CD4-positive, alpha-beta memory T cell (primary cell): Measurements from ENCODE around the gene PFKFB3. TPM values are rescaled to one million over a fixed set of nuclear protein-coding genes. Genes with fewer than 3 reads are reported as not detected.

Experiments used
- CTCF ChIA-PET: fragments of 350-600 bp; sonication (Branson Sonifier 250); formaldehyde crosslinking; loops from one replicate; lab custom pipeline; 2021; ENCODE audit warnings: inconsistent platforms; ENCODE audit not compliant: partially characterized antibody; lab: Charles Lee
- POLR2A ChIA-PET: fragments of 350-600 bp; sonication (Branson Sonifier 250); formaldehyde crosslinking; loops from one replicate; lab custom pipeline; 2021; ENCODE audit not compliant: partially characterized antibody; lab: Charles Lee
- DNase-seq, 5 donors: peaks; one replicate each; pipeline versions ENCODE4 v3.0.0 to v3.0.0-alpha.2; 2020 to 2022; ENCODE audit warnings: mixed read lengths in 1 of 5
- H3K27ac ChIP-seq: one replicate; pipeline ENCODE4 v1.7.0; 2013; ENCODE audit warnings: low read depth, low read length
- H3K27me3 ChIP-seq: 2 replicates; pipeline ENCODE4 v1.7.0; 2013; ENCODE audit warnings: mild to moderate bottlenecking, low read length, moderate library complexity; ENCODE audit not compliant: insufficient read depth
- H3K36me3 ChIP-seq: 2 replicates; pipeline ENCODE4 v1.7.0; 2013; ENCODE audit warnings: mild to moderate bottlenecking, low read length, moderate library complexity; ENCODE audit not compliant: insufficient read depth
- H3K4me1 ChIP-seq: 2 replicates; pipeline ENCODE4 v1.7.0; 2013; ENCODE audit warnings: mild to moderate bottlenecking, low read length, moderate library complexity; ENCODE audit not compliant: insufficient read depth
- H3K4me3 ChIP-seq, 2 donors: one replicate each; pipeline ENCODE4 v1.7.0; 2013; ENCODE audit warnings: low read length in 2 of 2, mild to moderate bottlenecking in 1 of 2
- H3K9me3 ChIP-seq, 2 donors: one replicate each; pipeline ENCODE4 v1.7.0; 2013; ENCODE audit warnings: low read length in 2 of 2, control low read depth in 1 of 2; ENCODE audit not compliant: control insufficient read depth in 1 of 2
- H3K27ac Mint-ChIP-seq, 7 donors: one replicate each; pipeline ENCODE4 v1.8.0; 2020 to 2021; ENCODE audit warnings: mixed read lengths in 7 of 7, mild to moderate bottlenecking in 6 of 7, inconsistent platforms in 3 of 7, moderate library complexity in 3 of 7
- H3K27me3 Mint-ChIP-seq, 2 donors: one replicate each; pipeline ENCODE4 v1.8.0; 2020 to 2021; ENCODE audit warnings: mixed read lengths in 2 of 2
- H3K36me3 Mint-ChIP-seq, 2 donors: one replicate each; pipeline ENCODE4 v1.8.0; 2020 to 2021; ENCODE audit warnings: mixed read lengths in 2 of 2, inconsistent platforms in 1 of 2, mild to moderate bottlenecking in 1 of 2
- H3K4me1 Mint-ChIP-seq, 4 donors: one replicate each; pipeline ENCODE4 v1.8.0; 2020 to 2021; ENCODE audit warnings: mixed read lengths in 4 of 4, mild to moderate bottlenecking in 1 of 4
- H3K4me3 Mint-ChIP-seq, 8 donors: one replicate each; pipeline ENCODE4 v1.8.0; 2020 to 2021; ENCODE audit warnings: mixed read lengths in 8 of 8, mild to moderate bottlenecking in 7 of 8, moderate library complexity in 6 of 8, inconsistent platforms in 3 of 8
- H3K9me3 Mint-ChIP-seq, 8 donors: one replicate each; pipeline ENCODE4 v1.8.0; 2020 to 2021; ENCODE audit warnings: mixed read lengths in 8 of 8, mild to moderate bottlenecking in 5 of 8, inconsistent platforms in 3 of 8, moderate library complexity in 1 of 8
- intact Hi-C: fragments of 100-400 bp; cut with micrococcal nuclease; formaldehyde crosslinking; loops from one replicate; pipeline ENCODE4 v1.15.1; 2023
- polyA plus RNA-seq, 2 donors: library from polyadenylated mRNA; unstranded; fragments of 300-500 nt; fragmentation: Illumina TruSeq; gene quantifications; one replicate each; pipeline ENCODE4 v1.2.3, GENCODE V29; 2021
- total RNA-seq, 2 experiments: library from RNA; stranded (reverse); gene quantifications; one replicate each; pipeline ENCODE4 v1.2.3, GENCODE V29; 2021

PFKFB3 gene
- total and polyA plus RNA-seq, 4 experiments from 2014 or later, result 11.8 to 67.1 (median 35.9) TPM

DNA sequence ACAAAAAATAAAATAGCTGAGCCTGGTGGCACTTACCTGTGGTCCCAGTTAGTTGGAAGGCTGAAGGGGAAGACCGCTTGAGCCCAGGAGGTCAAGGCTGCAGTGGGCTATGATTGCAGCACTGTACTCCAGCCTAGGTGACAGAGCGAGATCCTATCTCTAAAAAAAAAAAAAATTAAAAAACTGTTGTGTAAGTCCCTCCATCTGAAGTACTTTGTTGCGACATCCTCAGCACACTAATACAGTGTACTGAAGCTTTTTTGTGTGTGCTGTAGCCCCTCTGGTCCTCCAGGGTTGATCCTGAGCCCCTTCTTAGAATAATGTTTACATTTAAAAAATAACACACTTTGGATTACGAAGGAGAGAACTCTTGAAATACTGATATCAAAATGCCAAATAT is 71.3 kb downstream of the PFKFB3 start:
- no peaks in the 10 kb centered on the region for H3K27me3 ChIP-seq
- H3K9me3 Mint-ChIP-seq, result peaks cover 0 to 3% (median 0%) of the 10 kb centered on the region in 8 donors
- POLR2A ChIA-PET, result interaction anchor here (2.5 kb wide), 1 partner anchor 128 kb away, joined by 12 read pairs; no protein-coding TSS in a partner anchor
- no peak overlapping the region for H3K27ac ChIP-seq
- intact Hi-C loops, result no loop called here
- H3K27ac Mint-ChIP-seq, result peak overlapping the region; percentile 57 to 96 (median 89)
- H3K4me3 Mint-ChIP-seq, result peak overlapping the region in 2 of 8 donors; percentile 7 to 9
- H3K4me1 Mint-ChIP-seq, result peaks cover 32 to 54% (median 41%) of the 10 kb centered on the region in 4 donors
- H3K36me3 ChIP-seq, result no peaks in the 10 kb centered on the region
- H3K4me3 ChIP-seq, result no peak overlapping the region
- no peak for DNase-seq
- H3K36me3 Mint-ChIP-seq, result no peaks in the 10 kb centered on the region
- CTCF ChIA-PET, result interaction anchor here (2.5 to 3.5 kb wide), 2 partner anchors 72 to 127 kb away, joined by 12 to 21 read pairs; partner anchors contain the start of gene PFKFB3
- H3K9me3 ChIP-seq, result no peaks in the 10 kb centered on the region
- H3K4me1 ChIP-seq, result peaks cover 49% of the 10 kb centered on the region
- no peaks in the 10 kb centered on the region for H3K27me3 Mint-ChIP-seq

DNA sequence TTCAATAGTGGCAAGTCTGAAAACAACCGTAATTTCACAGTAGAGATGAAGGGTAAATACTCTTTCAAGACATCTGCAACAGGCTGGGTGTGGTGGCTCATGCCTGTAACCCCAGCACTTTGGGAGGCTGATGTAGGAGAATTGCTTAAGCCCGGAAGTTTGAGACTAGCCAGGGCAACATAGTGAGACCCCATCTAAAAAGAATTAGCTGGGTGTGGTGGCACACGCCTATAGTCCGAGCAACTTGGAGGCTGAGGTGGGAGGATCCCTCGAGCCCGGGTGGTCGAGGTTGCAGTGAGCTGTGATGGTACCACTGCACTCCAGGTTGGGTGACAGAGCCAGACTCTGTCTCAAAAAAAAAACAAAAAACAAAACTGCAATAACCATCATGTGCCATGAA is 71.8 kb downstream of the PFKFB3 start:
- CTCF ChIA-PET, result interaction anchor here (0.8 to 3.5 kb wide), 6 partner anchors 12 to 127 kb away, joined by 3 to 21 read pairs (median 4); partner anchors contain the start of gene PFKFB3
- H3K4me3 Mint-ChIP-seq, result peak overlapping the region in 3 of 8 donors; percentile 8 to 82 (median 9)
- H3K9me3 Mint-ChIP-seq, result peaks cover 0 to 3% (median 0%) of the 10 kb centered on the region in 8 donors
- H3K4me1 Mint-ChIP-seq, result peaks cover 30 to 54% (median 39%) of the 10 kb centered on the region in 4 donors
- POLR2A ChIA-PET, result interaction anchor here (0.6 to 2.5 kb wide), 11 partner anchors 12 to 384 kb away, joined by 3 to 25 read pairs (median 6); partner anchors contain the start of genes FBH1 and PFKFB3
- H3K4me3 ChIP-seq, result no peak overlapping the region
- H3K4me1 ChIP-seq, result peaks cover 45% of the 10 kb centered on the region
- intact Hi-C loops, result no loop called here
- no peak for DNase-seq
- H3K9me3 ChIP-seq, result no peaks in the 10 kb centered on the region
- no peaks in the 10 kb centered on the region for H3K27me3 Mint-ChIP-seq
- H3K36me3 Mint-ChIP-seq, result no peaks in the 10 kb centered on the region
- H3K27me3 ChIP-seq, result no peaks in the 10 kb centered on the region
- H3K36me3 ChIP-seq, result no peaks in the 10 kb centered on the region
- H3K27ac ChIP-seq, result peak overlapping the region; percentile 59
- H3K27ac Mint-ChIP-seq, result peak overlapping the region; percentile 55 to 97 (median 93)

GRCh38 chr10:6275022-6275997 is 72.6 kb downstream of the PFKFB3 start:
- Histone ChIP-seq H3K4me3 (peak overlapping the region in 1 of 2 donors; percentile 26), H3K27me3 (no peaks in the 10 kb centered on the region), H3K4me1 (peaks cover 40% of the 10 kb centered on the region), H3K9me3 (no peaks in the 10 kb centered on the region), H3K27ac (peak overlapping the region; percentile 59), H3K36me3 (no peaks in the 10 kb centered on the region)
- peak; percentile 81 to 98 (median 86) for DNase-seq
- CTCF ChIA-PET, result interaction anchor here (0.8 to 3.5 kb wide), 11 partner anchors 12 to 132 kb away, joined by 3 to 21 read pairs (median 4); partner anchors contain the start of gene PFKFB3
- Mint-ChIP-seq H3K36me3 (no peaks in the 10 kb centered on the region), H3K9me3 (peaks cover 0 to 3% (median 0%) of the 10 kb centered on the region in 8 donors), H3K27me3 (no peaks in the 10 kb centered on the region), H3K4me3 (peak overlapping the region; percentile 63 to 87 (median 78)), H3K27ac (peak overlapping the region; percentile 91 to 98 (median 94)), H3K4me1 (peaks cover 26 to 52% (median 37%) of the 10 kb centered on the region in 4 donors)
- intact Hi-C loops, result no loop called here
- POLR2A ChIA-PET, result interaction anchor here (0.6 to 2.5 kb wide), 18 partner anchors 9 to 385 kb away, joined by 3 to 25 read pairs (median 5); partner anchors contain the start of genes FBH1 and PFKFB3

GRCh38 chr10:6276356-6276755 is 73.6 kb downstream of the PFKFB3 start:
- Mint-ChIP-seq H3K27me3 (no peaks in the 10 kb centered on the region), H3K36me3 (no peaks in the 10 kb centered on the region), H3K9me3 (peaks cover 0 to 2% (median 0%) of the 10 kb centered on the region in 8 donors), H3K4me1 (peaks cover 22 to 49% (median 32%) of the 10 kb centered on the region in 4 donors), H3K27ac (peak overlapping the region in 4 of 7 donors; percentile 29 to 96 (median 92)), H3K4me3 (no peak overlapping the region)
- ChIA-PET CTCF (interaction anchor here (1.4 to 3.5 kb wide), 2 partner anchors 11 to 125 kb away, joined by 3 to 21 read pairs; no protein-coding TSS in a partner anchor), POLR2A (interaction anchor here (0.7 to 2.1 kb wide), 2 partner anchors 70 to 109 kb away, joined by 3 to 6 read pairs; no protein-coding TSS in a partner anchor)
- no peak overlapping the region for H3K27ac ChIP-seq
- H3K27me3 ChIP-seq, result no peaks in the 10 kb centered on the region
- H3K4me3 ChIP-seq, result no peak overlapping the region
- no peak for DNase-seq
- no peaks in the 10 kb centered on the region for H3K9me3 ChIP-seq
- no peaks in the 10 kb centered on the region for H3K36me3 ChIP-seq
- peaks cover 35% of the 10 kb centered on the region for H3K4me1 ChIP-seq
- intact Hi-C loops, result no loop called here

DNA sequence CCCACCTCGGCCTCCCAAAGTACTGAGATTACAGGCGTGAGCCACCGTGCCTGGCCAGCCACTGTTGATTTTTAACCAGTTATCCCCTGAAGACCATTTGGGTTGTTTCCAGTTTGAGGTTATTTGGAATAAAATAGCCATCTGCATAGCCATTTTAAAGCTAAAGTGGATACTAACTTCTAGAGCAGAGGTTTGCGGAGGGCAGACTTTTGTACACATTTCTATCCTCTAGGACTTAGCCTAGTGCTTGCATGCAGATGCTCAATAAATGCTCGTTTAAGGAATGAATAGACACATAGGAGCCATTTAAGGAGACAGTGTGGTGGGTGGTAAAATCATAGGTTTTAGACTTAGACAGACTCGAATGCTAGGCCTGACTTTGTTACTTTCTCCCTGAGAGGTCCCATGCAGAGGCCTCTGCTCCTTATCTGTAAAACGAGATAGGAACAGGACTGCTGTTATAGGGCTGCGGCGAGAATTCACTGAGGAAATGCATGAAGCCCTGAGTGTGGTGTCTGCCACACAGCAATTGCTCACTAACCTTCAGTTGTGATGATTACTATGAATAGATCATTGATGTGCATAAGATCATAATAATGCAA is 75.9 kb downstream of the PFKFB3 start:
- H3K4me1 ChIP-seq, result peaks cover 27% of the 10 kb centered on the region
- H3K36me3 Mint-ChIP-seq, result peaks cover 0 to 4% of the 10 kb centered on the region in 2 donors
- CTCF ChIA-PET, result no interaction called here
- intact Hi-C loops, result no loop called here
- H3K27me3 ChIP-seq, result no peaks in the 10 kb centered on the region
- POLR2A ChIA-PET, result no interaction called here
- no peaks in the 10 kb centered on the region for H3K36me3 ChIP-seq
- no peaks in the 10 kb centered on the region for H3K9me3 ChIP-seq
- H3K27ac ChIP-seq, result no peak overlapping the region
- no peaks in the 10 kb centered on the region for H3K27me3 Mint-ChIP-seq
- peaks cover 15 to 42% (median 26%) of the 10 kb centered on the region in 4 donors for H3K4me1 Mint-ChIP-seq
- no peak overlapping the region for H3K4me3 Mint-ChIP-seq
- peak overlapping the region in 1 of 7 donors; percentile 9 for H3K27ac Mint-ChIP-seq
- peaks cover 0 to 2% (median 0%) of the 10 kb centered on the region in 8 donors for H3K9me3 Mint-ChIP-seq
- no peak overlapping the region for H3K4me3 ChIP-seq
- no peak for DNase-seq

- CTCF ChIA-PET, result no interaction called here
- DNase-seq, result no peak
These were observed 77.0 kb downstream of the PFKFB3 start for GRCh38 chr10:6279540-6280267.

More at GRCh38 chr10:6279540-6280267, 77.0 kb downstream of the PFKFB3 start:
- H3K4me1 ChIP-seq, result peaks cover 25% of the 10 kb centered on the region
- no peak overlapping the region for H3K4me3 ChIP-seq
- no peaks in the 10 kb centered on the region for H3K27me3 ChIP-seq
- peaks cover 0 to 2% (median 0%) of the 10 kb centered on the region in 8 donors for H3K9me3 Mint-ChIP-seq
- peak overlapping the region in 6 of 7 donors; percentile 7 to 84 (median 56) for H3K27ac Mint-ChIP-seq
- intact Hi-C loops, result no loop called here
- no peaks in the 10 kb centered on the region for H3K9me3 ChIP-seq
- POLR2A ChIA-PET, result interaction anchor here (1.1 to 1.3 kb wide), 2 partner anchors 10 to 12 kb away, joined by 4 to 5 read pairs; no protein-coding TSS in a partner anchor
- H3K4me3 Mint-ChIP-seq, result peak overlapping the region in 1 of 8 donors; percentile 9
- peaks cover 14 to 41% (median 25%) of the 10 kb centered on the region in 4 donors for H3K4me1 Mint-ChIP-seq
- no peak overlapping the region for H3K27ac ChIP-seq
- no peaks in the 10 kb centered on the region for H3K36me3 ChIP-seq
- H3K27me3 Mint-ChIP-seq, result no peaks in the 10 kb centered on the region
- peaks cover 0 to 8% of the 10 kb centered on the region in 2 donors for H3K36me3 Mint-ChIP-seq
